ENCODE data around the gene CLEC16A. TPM values are rescaled to one million over a fixed set of nuclear protein-coding genes. Genes with fewer than 3 reads are reported as not detected.

Gene CLEC16A, protein sequence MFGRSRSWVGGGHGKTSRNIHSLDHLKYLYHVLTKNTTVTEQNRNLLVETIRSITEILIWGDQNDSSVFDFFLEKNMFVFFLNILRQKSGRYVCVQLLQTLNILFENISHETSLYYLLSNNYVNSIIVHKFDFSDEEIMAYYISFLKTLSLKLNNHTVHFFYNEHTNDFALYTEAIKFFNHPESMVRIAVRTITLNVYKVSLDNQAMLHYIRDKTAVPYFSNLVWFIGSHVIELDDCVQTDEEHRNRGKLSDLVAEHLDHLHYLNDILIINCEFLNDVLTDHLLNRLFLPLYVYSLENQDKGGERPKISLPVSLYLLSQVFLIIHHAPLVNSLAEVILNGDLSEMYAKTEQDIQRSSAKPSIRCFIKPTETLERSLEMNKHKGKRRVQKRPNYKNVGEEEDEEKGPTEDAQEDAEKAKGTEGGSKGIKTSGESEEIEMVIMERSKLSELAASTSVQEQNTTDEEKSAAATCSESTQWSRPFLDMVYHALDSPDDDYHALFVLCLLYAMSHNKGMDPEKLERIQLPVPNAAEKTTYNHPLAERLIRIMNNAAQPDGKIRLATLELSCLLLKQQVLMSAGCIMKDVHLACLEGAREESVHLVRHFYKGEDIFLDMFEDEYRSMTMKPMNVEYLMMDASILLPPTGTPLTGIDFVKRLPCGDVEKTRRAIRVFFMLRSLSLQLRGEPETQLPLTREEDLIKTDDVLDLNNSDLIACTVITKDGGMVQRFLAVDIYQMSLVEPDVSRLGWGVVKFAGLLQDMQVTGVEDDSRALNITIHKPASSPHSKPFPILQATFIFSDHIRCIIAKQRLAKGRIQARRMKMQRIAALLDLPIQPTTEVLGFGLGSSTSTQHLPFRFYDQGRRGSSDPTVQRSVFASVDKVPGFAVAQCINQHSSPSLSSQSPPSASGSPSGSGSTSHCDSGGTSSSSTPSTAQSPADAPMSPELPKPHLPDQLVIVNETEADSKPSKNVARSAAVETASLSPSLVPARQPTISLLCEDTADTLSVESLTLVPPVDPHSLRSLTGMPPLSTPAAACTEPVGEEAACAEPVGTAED
- 26.7 and 27.4 TPM in 2 replicates for total RNA-seq

DNA sequence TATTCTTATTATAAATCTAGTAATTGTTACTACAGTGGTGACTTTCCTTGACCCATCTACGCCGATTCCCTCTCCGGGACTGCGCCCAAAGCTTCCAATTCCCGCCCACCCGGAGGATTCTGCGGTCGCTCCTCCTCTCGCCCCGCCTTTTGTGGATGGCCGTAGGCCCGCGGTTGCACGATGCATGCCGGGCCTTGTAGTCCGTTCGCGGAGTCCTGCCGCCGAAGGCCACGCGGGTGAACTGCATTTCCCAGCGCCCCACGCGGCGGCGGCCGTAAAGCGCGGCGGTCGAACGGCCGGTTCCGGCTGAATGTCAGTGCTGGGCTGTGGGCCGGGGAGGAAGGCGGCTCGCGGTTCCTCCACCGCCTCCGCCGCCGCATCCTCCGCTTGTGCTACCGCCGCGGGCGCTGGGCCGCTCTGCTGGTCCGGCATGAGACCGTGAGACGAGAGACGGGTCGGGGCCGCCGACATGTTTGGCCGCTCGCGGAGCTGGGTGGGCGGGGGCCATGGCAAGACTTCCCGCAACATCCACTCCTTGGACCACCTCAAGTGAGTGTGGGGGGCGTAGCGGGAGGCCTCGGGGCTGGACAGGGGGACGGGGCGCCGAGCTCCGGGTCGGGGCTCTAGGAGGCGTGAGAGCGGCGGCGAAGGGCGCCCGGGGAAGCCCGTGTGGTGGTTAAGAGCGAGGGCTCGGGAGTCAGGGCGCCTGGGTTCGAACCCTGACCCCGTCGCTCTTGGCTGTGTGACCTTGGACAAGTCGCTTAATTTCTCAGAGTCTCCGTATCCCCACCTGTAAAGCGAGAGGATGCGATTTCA is at the start of gene CLEC16A:
TSS of gene CLEC16A (plus strand) at position 316 of the 816 bp plus-strand sequence. CDS start at position 470, 154 bp downstream.

DNA sequence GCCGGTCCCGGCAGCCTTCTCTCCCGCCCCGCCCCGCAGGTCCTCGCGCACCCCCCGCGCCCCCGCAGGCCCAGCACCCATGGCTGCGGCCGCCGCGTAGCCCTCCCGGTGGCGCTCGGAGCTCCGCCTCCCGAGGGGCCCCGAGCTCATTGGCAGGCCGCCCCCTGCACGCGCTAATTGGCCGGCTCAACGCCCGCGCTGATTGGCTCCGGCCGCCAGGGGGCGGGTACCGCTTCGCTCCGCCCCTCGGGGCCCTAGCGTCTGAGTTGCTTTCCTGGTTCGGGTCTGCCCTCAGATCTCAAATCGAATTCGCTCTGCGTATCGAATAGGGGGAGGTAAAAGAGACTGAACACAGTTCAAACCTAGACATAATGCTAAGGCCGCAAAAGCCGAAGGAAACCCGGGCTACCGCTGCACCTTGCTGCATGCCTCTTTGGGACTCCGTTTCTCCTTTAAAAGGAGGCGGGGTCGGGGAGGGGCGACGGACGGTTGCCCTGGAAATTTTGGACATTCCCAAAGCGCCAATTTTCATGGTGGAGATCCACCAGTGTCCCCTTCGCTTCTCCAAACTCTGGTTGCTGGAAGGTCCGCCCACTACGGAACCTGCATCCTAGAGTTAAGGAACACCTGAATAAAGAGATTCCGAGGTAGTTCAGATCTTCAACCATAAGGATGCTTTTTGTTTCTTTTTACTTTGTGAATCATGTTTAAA is 1.9 kb upstream of the CLEC16A start, which contains the start of gene DEXI:
TSS of gene DEXI (minus strand) at position 117 of the 712 bp plus-strand sequence. CDS start 463 bp downstream, outside the sequence.

Other genes starting within 250 kb of the CLEC16A start
- not detected in 2 replicates for gene TEKT5, start 249.6 kb upstream of the CLEC16A start, total RNA-seq
- gene NUBP1, start 200.7 kb upstream of the CLEC16A start, total RNA-seq = 15.4 and 17.6 TPM in 2 replicates
- under 0.01 TPM in 1 of 2 replicates, not detected in the other for gene TVP23A, start 125.8 kb upstream of the CLEC16A start, total RNA-seq
- gene CIITA, start 67.4 kb upstream of the CLEC16A start, total RNA-seq = 4.9 and 6.8 TPM in 2 replicates
- gene DEXI, start 2.1 kb upstream of the CLEC16A start, total RNA-seq = 43.0 and 45.1 TPM in 2 replicates

Data from hair follicle dermal papilla cell (primary cell).